GM13977 (cell line): ENCODE measurements around the gene IDUA.

ENCODE experiments used
- DNase-seq: peaks from one replicate; pipeline ENCODE4 v3.0.0; 2012; ENCODE audit warnings: low spot score
- CTCF ChIP-seq: IDR thresholded peaks from 2 replicates; pipeline ENCODE4 v1.5.1; 2012; ENCODE audit warnings: mild to moderate bottlenecking, control low read depth; ENCODE audit not compliant: insufficient read depth; ENCODE audit errors: extremely low read depth, missing control alignments
- in situ Hi-C: fragments of 300-500 bp; cut with MboI; formaldehyde crosslinking; loops from one replicate; pipeline ENCODE4 v1.12.0; 2022; ENCODE audit warnings: low sequenced_read_pairs, low pct_unique_long_range_greater_than_20kb, mixed read lengths, inconsistent platforms; ENCODE audit not compliant: unreplicated experiment

Gene IDUA

GRCh38 chr4:1047106-1047975 is 60.5 kb downstream of the IDUA start:
- in situ Hi-C loops, result no loop called here
- TF ChIP-seq CTCF, result no peak
- no peak for DNase-seq

GRCh38 chr4:1047976-1048772 is 61.3 kb downstream of the IDUA start:
- TF ChIP-seq CTCF, result no peak
- DNase-seq, result no peak
- in situ Hi-C loops, result no loop called here

DNA sequence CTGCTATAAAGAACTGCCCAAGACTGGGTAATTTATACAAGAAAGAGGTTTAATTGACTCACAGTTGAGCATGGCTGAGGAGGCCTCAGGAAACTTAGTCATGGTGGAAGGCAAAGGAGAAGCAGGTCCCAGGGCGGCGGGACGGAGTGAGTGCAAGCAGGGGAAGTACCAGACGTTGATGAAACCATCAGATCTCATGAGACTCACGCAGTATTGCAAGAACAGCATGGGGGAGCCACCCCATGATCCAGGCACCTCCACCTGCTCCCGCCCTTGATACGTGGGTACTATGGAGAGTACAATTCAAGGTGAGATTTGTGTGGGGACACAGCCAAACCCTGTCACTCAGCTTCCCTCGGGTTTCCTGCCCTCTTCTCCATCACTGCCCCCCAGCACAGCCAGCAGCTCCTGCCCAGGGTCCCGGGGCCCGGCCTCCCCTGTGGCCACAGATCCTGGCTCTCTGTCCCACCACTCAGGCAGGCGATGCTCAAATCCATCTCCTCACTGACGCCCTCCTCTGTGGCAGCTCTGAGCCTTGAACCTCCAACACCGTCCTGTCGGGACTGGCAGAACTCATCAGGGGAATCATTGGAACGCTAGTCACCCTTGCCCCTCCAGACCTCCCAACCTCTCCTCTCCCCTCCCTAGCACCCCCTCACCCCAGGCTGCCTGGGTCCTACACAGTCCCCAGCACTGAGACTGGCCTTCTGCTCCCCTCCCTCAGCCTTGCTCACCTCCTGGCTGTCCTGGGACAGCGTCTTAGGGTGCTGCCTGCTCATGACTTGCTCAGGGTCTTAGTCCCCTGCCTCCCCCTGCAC is 62.1 kb downstream of the IDUA start:
- no peak for TF ChIP-seq CTCF
- in situ Hi-C loops, result no loop called here
- DNase-seq, result no peak

DNA sequence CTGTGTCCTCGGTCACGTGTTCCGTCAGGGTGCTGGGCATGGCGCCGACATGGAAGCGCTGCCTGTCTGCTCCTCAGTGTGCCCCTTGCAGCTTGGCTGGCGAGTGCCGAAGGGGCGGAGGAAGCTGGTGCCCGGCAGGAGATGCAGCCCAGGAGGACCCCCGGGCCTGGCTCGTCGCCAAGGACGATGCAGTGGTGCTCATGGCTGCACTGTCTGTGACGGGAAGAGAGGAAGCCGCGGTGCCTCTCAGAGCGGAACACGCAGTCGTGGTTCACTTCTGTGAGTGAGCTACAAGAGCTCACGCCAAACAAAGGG is 62.7 kb downstream of the IDUA start:
- TF ChIP-seq CTCF, result no peak
- DNase-seq, result no peak
- in situ Hi-C loops, result no loop called here

- in situ Hi-C loops, result no loop called here
- no peak for TF ChIP-seq CTCF
Observed at GRCh38 chr4:1050486-1051213, 63.8 kb downstream of the IDUA start.

DNA sequence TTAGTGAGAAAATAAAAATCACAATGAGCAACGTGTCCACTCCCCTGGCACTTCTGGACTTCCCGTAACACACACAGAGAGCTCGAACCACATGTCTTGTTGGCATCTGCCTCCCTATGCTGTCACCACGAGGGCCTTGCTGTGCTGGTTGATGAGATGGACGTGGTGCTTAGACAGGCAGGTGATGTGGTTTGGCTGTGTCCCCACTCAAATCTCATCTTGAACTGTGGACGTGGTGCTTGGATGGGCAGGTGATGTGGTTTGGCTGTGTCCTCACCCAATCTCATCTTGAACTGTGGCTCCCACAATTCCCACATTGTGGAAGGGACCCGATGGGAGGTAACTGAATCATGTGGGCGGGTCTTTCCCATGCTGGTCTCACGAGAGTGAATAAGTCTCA is 64.6 kb downstream of the IDUA start:
- no peak for DNase-seq
- in situ Hi-C loops, result no loop called here
- TF ChIP-seq CTCF, result no peak

More at GRCh38 chr4:1050486-1051213, 63.8 kb downstream of the IDUA start:
- DNase-seq, result no peak
